T-helper 17 cell (primary cell): ENCODE results near the gene CCL19. TPM values are rescaled to one million over a fixed set of nuclear protein-coding genes. Genes with fewer than 3 reads are reported as not detected.
"Not testable (repeated sequence)": the region's sequence is repeated elsewhere in the genome, so short reads cannot be mapped to it uniquely, and the experiment has no call there.

Experiments used
- ATAC-seq: fragments of 150-1000 bp; cut with Tn5 transposase; 2 replicates; pipeline ENCODE4 v1.10.0; 2021; ENCODE audit warnings: mild to moderate bottlenecking, moderate library complexity
- DNase-seq, 3 donors: peaks; one replicate each; pipeline versions ENCODE4 v3.0.0 to v3.0.0-alpha.2; 2020 to 2021
- H3K9me3 ChIP-seq: one replicate; pipeline ENCODE4 v1.7.0; 2013; ENCODE audit warnings: low read length, mild to moderate bottlenecking; ENCODE audit not compliant: control insufficient read depth, poor library complexity, severe bottlenecking
- H3K27ac Mint-ChIP-seq: one replicate; pipeline ENCODE4 v1.8.0; 2022; ENCODE audit warnings: mild to moderate bottlenecking, moderate library complexity, mixed read lengths
- H3K27me3 Mint-ChIP-seq: one replicate; pipeline ENCODE4 v1.8.0; 2022; ENCODE audit warnings: mixed read lengths
- H3K36me3 Mint-ChIP-seq: one replicate; pipeline ENCODE4 v1.8.0; 2022; ENCODE audit warnings: low read depth, mixed read lengths
- H3K4me1 Mint-ChIP-seq: one replicate; pipeline ENCODE4 v1.8.0; 2022; ENCODE audit warnings: mild to moderate bottlenecking, mixed read lengths
- H3K4me3 Mint-ChIP-seq: one replicate; pipeline ENCODE4 v1.8.0; 2022; ENCODE audit warnings: mild to moderate bottlenecking, moderate library complexity, mixed read lengths
- total RNA-seq, 4 donors: library from RNA in 2 of 4; stranded (reverse) in 2 of 4; gene quantifications; one replicate each; pipeline ENCODE4 v1.2.3 and lab custom pipeline; 2022 to 2026

The CCL19 gene
- not detected for total RNA-seq
- 0 reads per million in 2 donors for total RNA-seq (lab: John Stamatoyannopoulos, UW)

- H3K27ac Mint-ChIP-seq: peak within 1 kb of the TSS; percentile 14
- no peak for DNase-seq
- no peak for ATAC-seq
- no peaks in the 10 kb centered on the region for H3K36me3 Mint-ChIP-seq
- peaks cover 34% of the 10 kb centered on the region for H3K27me3 Mint-ChIP-seq
- no peak within 1 kb of the TSS for H3K4me3 Mint-ChIP-seq
- H3K4me1 Mint-ChIP-seq: peaks cover 2% of the 10 kb centered on the region
- no peaks in the 10 kb centered on the region for H3K9me3 ChIP-seq
These were observed at the start of gene CCL19 for GRCh38 chr9:34690983-34691935. CCL19 (minus strand) TSS chr9:34691276; CDS start chr9:34691139, 137 bp downstream.

GRCh38 chr9:34740176-34740575, 49.1 kb upstream of the CCL19 start:
- not testable (repeated sequence) for H3K36me3 Mint-ChIP-seq, H3K27ac Mint-ChIP-seq, ATAC-seq, DNase-seq, H3K9me3 ChIP-seq, H3K4me1 Mint-ChIP-seq, H3K4me3 Mint-ChIP-seq
- H3K27me3 Mint-ChIP-seq: peaks cover 56% of the 10 kb centered on the region

GRCh38 chr9:34737677-34738260, 46.7 kb upstream of the CCL19 start:
- ATAC-seq: no peak
- no peak overlapping the region for H3K4me3 Mint-ChIP-seq
- no peak overlapping the region for H3K27ac Mint-ChIP-seq
- no peak for DNase-seq
- H3K36me3 Mint-ChIP-seq: no peaks in the 10 kb centered on the region
- H3K27me3 Mint-ChIP-seq: peaks cover 63% of the 10 kb centered on the region
- H3K4me1 Mint-ChIP-seq: peaks cover 2% of the 10 kb centered on the region
- H3K9me3 ChIP-seq: no peaks in the 10 kb centered on the region

GRCh38 chr9:34734720-34735119, 43.6 kb upstream of the CCL19 start:
- no peaks in the 10 kb centered on the region for H3K9me3 ChIP-seq
- H3K4me3 Mint-ChIP-seq: no peak overlapping the region
- no peaks in the 10 kb centered on the region for H3K36me3 Mint-ChIP-seq
- peaks cover 58% of the 10 kb centered on the region for H3K27me3 Mint-ChIP-seq
- no peak overlapping the region for H3K27ac Mint-ChIP-seq
- DNase-seq (no peak), ATAC-seq (no peak)
- peaks cover 2% of the 10 kb centered on the region for H3K4me1 Mint-ChIP-seq

- Mint-ChIP-seq H3K27me3 (peaks cover 48% of the 10 kb centered on the region), H3K4me3 (no peak overlapping the region), H3K36me3 (no peaks in the 10 kb centered on the region), H3K4me1 (peaks cover 2% of the 10 kb centered on the region), H3K27ac (no peak overlapping the region)
- H3K9me3 ChIP-seq: no peaks in the 10 kb centered on the region
- DNase-seq (no peak), ATAC-seq (no peak)
These were observed 41.8 kb upstream of the CCL19 start for GRCh38 chr9:34732886-34733285.

- no peak overlapping the region for H3K4me3 Mint-ChIP-seq
- no peaks in the 10 kb centered on the region for H3K36me3 Mint-ChIP-seq
- no peaks in the 10 kb centered on the region for H3K9me3 ChIP-seq
- H3K4me1 Mint-ChIP-seq: peaks cover 2% of the 10 kb centered on the region
- no peak overlapping the region for H3K27ac Mint-ChIP-seq
- peaks cover 44% of the 10 kb centered on the region for H3K27me3 Mint-ChIP-seq
- ATAC-seq (no peak), DNase-seq (no peak)
These were observed 41.4 kb upstream of the CCL19 start for GRCh38 chr9:34732478-34732877.

GRCh38 chr9:34723141-34723540, 32.1 kb upstream of the CCL19 start:
- H3K27me3 Mint-ChIP-seq: no peaks in the 10 kb centered on the region
- H3K4me3 Mint-ChIP-seq: no peak overlapping the region
- H3K4me1 Mint-ChIP-seq: peaks cover 5% of the 10 kb centered on the region

GRCh38 chr9:34719769-34720025, 28.6 kb upstream of the CCL19 start:
- H3K9me3 ChIP-seq, DNase-seq, H3K27ac Mint-ChIP-seq, H3K36me3 Mint-ChIP-seq, ATAC-seq, H3K4me1 Mint-ChIP-seq, H3K4me3 Mint-ChIP-seq: not testable (repeated sequence)
- H3K27me3 Mint-ChIP-seq: peaks cover 25% of the 10 kb centered on the region

More at GRCh38 chr9:34723141-34723540, 32.1 kb upstream of the CCL19 start:
- no peaks in the 10 kb centered on the region for H3K9me3 ChIP-seq
- no peak for ATAC-seq
- Mint-ChIP-seq H3K36me3 (no peaks in the 10 kb centered on the region), H3K27ac (no peak overlapping the region)
- DNase-seq: no peak

GRCh38 chr9:34719021-34719768, 28.1 kb upstream of the CCL19 start:
- Mint-ChIP-seq H3K36me3 (peaks cover 5% of the 10 kb centered on the region), H3K27me3 (peaks cover 30% of the 10 kb centered on the region), H3K4me1 (peaks cover 5% of the 10 kb centered on the region), H3K4me3 (no peak overlapping the region), H3K27ac (no peak overlapping the region)
- ATAC-seq (no peak), DNase-seq (no peak)
- no peaks in the 10 kb centered on the region for H3K9me3 ChIP-seq

- H3K4me1 Mint-ChIP-seq: peaks cover 5% of the 10 kb centered on the region
- no peak overlapping the region for H3K27ac Mint-ChIP-seq
- no peak for DNase-seq
- no peaks in the 10 kb centered on the region for H3K9me3 ChIP-seq
- H3K36me3 Mint-ChIP-seq: peaks cover 9% of the 10 kb centered on the region
- H3K27me3 Mint-ChIP-seq: peaks cover 41% of the 10 kb centered on the region
- no peak overlapping the region for H3K4me3 Mint-ChIP-seq
- no peak for ATAC-seq
These were observed 27.0 kb upstream of the CCL19 start for GRCh38 chr9:34717996-34718614.

GRCh38 chr9:34716711-34717110, 25.6 kb upstream of the CCL19 start:
- H3K4me1 Mint-ChIP-seq: peaks cover 7% of the 10 kb centered on the region
- H3K4me3 Mint-ChIP-seq: no peak overlapping the region
- H3K36me3 Mint-ChIP-seq: peaks cover 9% of the 10 kb centered on the region
- no peaks in the 10 kb centered on the region for H3K9me3 ChIP-seq
- ATAC-seq: no peak
- H3K27me3 Mint-ChIP-seq: peaks cover 55% of the 10 kb centered on the region
- no peak for DNase-seq
- H3K27ac Mint-ChIP-seq: no peak overlapping the region

GRCh38 chr9:34715639-34716215, 24.7 kb upstream of the CCL19 start:
- peaks cover 2% of the 10 kb centered on the region for H3K4me1 Mint-ChIP-seq
- DNase-seq (no peak), ATAC-seq (no peak)
- H3K27me3 Mint-ChIP-seq: peaks cover 58% of the 10 kb centered on the region
- no peaks in the 10 kb centered on the region for H3K9me3 ChIP-seq
- peaks cover 9% of the 10 kb centered on the region for H3K36me3 Mint-ChIP-seq
- no peak overlapping the region for H3K4me3 Mint-ChIP-seq
- no peak overlapping the region for H3K27ac Mint-ChIP-seq

- H3K27ac Mint-ChIP-seq: no peak overlapping the region
- H3K4me1 Mint-ChIP-seq: peaks cover 2% of the 10 kb centered on the region
- peaks cover 58% of the 10 kb centered on the region for H3K27me3 Mint-ChIP-seq
- H3K36me3 Mint-ChIP-seq: peaks cover 11% of the 10 kb centered on the region
- H3K9me3 ChIP-seq: no peaks in the 10 kb centered on the region
- DNase-seq (no peak), ATAC-seq (no peak)
- no peak overlapping the region for H3K4me3 Mint-ChIP-seq
These were observed 22.9 kb upstream of the CCL19 start for GRCh38 chr9:34714007-34714406.
